HG03103 (cell line): Measurements from ENCODE around the gene GHR.

Experiments
- ATAC-seq: cut with Tn5 transposase; IDR thresholded peaks from one replicate; pipeline ENCODE4 v1.9.1; 2021; ENCODE audit warnings: low read depth; ENCODE audit not compliant: unreplicated experiment

The GHR gene

GRCh38 chr5:42760426-42760825 lies 337.2 kb downstream of the GHR start:
- ATAC-seq: no peak

- no peak for ATAC-seq
Observed at GRCh38 chr5:42761791-42762190, 338.6 kb downstream of the GHR start.

GRCh38 chr5:42767491-42768105 lies 344.4 kb downstream of the GHR start:
- peak; percentile 52 for ATAC-seq

GRCh38 chr5:42768106-42768504 lies 344.9 kb downstream of the GHR start:
- ATAC-seq: no peak

GRCh38 chr5:42770003-42770402 lies 346.8 kb downstream of the GHR start:
- ATAC-seq: no peak
